Right lobe of liver (tissue), 6 donors: ENCODE results near the gene CREBBP. TPM values are rescaled to one million over a fixed set of nuclear protein-coding genes. Genes with fewer than 3 reads are reported as not detected.

Experiments used
- ATAC-seq, 4 donors: fragments of 200-7000 bp; cut with Tn5 transposase; one replicate each; pipeline ENCODE4 v1.9.1; 2020; ENCODE audit warnings: mild to moderate bottlenecking in 4 of 4, moderate library complexity in 4 of 4
- DNase-seq, 3 donors: peaks; one replicate each; pipeline ENCODE4 v3.0.0-alpha.2; 2020
- H3K27ac ChIP-seq, 3 donors: fragments of 200-600 bp; one replicate each; pipeline ENCODE4 v1.8.0; 2022
- H3K27me3 ChIP-seq, 2 donors: fragments of 200-600 bp; one replicate each; pipeline ENCODE4 v1.8.0; 2022
- H3K36me3 ChIP-seq, 4 donors: fragments of 200-600 bp; sonication (generic) in 1 of 4; one replicate each; pipeline versions ENCODE4 v1.5.1 to v1.8.0; 2017 to 2022; ENCODE audit warnings: control low read depth in 1 of 4
- H3K4me1 ChIP-seq, 4 donors: fragments of 200-600 bp; sonication (generic) in 1 of 4; one replicate each; pipeline versions ENCODE4 v1.5.1 to v1.8.0; 2017 to 2022; ENCODE audit warnings: control low read depth in 1 of 4
- H3K4me3 ChIP-seq, 3 donors: fragments of 200-600 bp; one replicate each; pipeline ENCODE4 v1.8.0; 2022
- H3K9me3 ChIP-seq, 4 donors: fragments of 200-600 bp; sonication (generic) in 1 of 4; one replicate each; pipeline versions ENCODE4 v1.5.1 to v1.8.0; 2017 to 2022; ENCODE audit warnings: control low read depth in 1 of 4
- POLR2A ChIP-seq: fragments of 450-650 bp; IDR thresholded peaks from one replicate; pipeline ENCODE4 v1.6.1; 2017; ENCODE audit warnings: antibody characterized with exemption, mild to moderate bottlenecking
- WGBS: methylation state at CpG from one replicate; pipeline ENCODE4 v1.1.6; 2018; ENCODE audit warnings: low coverage, low lambda C conversion rate; ENCODE audit not compliant: insufficient coverage; ENCODE audit errors: missing lambda C conversion rate; 5-methylcytosine and 5-hydroxymethylcytosine counted together
- intact Hi-C, 2 donors: fragments of 100-400 bp; cut with DNase I; formaldehyde crosslinking; loops; one replicate each; pipeline versions ENCODE4 v1.11.2 to v1.14.1; 2022
- total RNA-seq, 6 experiments: library from RNA; depleted of rRNA in 2 of 6; stranded (reverse); fragments of >200 nt in 2 of 6; fragmentation: NEBNext Ultra II Directional in 3 of 6; extraction: Animal tissue kit (Norgen Biotek cat#: 25700) in 3 of 6; gene quantifications; one replicate each; pipeline versions ENCODE4 v1.1.0 to v1.2.4, GENCODE V29; 2016 to 2023
- TF ChIP-seq, protein P1 (sequence below), 4 donors: fragments of 200-600 bp in 3 of 4; fragments of 450-650 bp in 1 of 4; IDR thresholded peaks; one replicate each; pipeline versions ENCODE4 v1.5.1 to v1.8.0; 2016 to 2022; ENCODE audit warnings: antibody characterized with exemption in 4 of 4, mild to moderate bottlenecking in 2 of 4
- donor health status: DM: no; HTN: yes; CAD: no.
- donor health status: DM: no; HTN: no; CAD: no.
- donor health status: DM: no; HTN: no; CAD: no.
- donor health status: DM: no; HTN: yes; CAD: no.
- donor health status: DM: no; HTN: yes; CAD: no.

Gene CREBBP
- total RNA-seq, 6 experiments from 2014 or later = 18.1 to 39.8 (median 29.2) TPM

DNA sequence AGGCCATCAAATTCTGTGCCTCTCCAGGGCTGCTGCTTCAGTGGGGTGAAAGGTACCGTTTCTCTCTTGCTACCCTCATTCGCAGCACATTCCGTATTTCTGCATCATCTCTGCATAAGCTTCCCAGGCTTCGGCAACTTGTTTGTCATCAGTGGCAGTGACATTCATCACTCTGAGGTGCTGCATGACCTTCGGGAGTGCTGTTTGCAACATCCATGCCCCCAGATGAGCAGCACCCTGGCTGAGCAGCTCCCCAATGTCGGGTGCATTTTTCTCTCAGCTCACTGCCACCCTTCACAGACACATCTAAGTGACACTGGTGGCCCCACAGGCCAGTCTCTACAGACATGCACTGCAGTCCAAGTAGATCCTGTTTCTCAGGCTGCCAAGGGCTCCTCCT is 3.8 kb downstream of the CREBBP start:
- Histone ChIP-seq H3K4me1 (peaks cover 0 to 62% (median 24%) of the 10 kb centered on the region in 4 donors), H3K4me3 (no peak overlapping the region)
- 77% methylated on average over 5 of the region's 6 CpGs for WGBS

DNA sequence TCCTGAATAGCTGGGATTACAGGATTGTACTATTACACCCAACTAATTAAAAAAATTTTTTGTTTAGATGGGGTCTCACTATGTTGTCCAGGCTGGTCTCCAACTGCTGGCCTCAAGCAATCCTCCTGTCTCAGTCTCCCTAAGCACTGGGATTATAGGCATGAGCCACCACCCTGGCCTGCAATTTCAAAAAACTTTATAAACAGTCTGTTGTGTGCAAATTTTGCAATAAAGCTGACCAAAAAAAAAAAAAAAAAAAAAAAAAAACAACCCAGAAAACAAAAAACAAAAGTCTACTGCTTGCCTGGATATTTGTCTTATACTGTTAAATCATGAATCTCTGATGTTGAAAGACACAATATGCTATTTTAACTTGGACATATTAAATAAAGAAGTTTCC is 4.4 kb downstream of the CREBBP start:
- intact Hi-C loops = loop anchor here (10.0 kb wide), 2 partner anchors 181 to 191 kb away; no protein-coding TSS in a partner anchor
- no peak overlapping the region for H3K27ac ChIP-seq
- DNase-seq = no peak
- H3K36me3 ChIP-seq = no peaks in the 10 kb centered on the region
- H3K9me3 ChIP-seq = no peaks in the 10 kb centered on the region
- no peak overlapping the region for H3K4me3 ChIP-seq
- no peak for ATAC-seq
- no peaks in the 10 kb centered on the region for H3K27me3 ChIP-seq
- TF ChIP-seq POLR2A = no peak
- TF ChIP-seq, protein P1, sequence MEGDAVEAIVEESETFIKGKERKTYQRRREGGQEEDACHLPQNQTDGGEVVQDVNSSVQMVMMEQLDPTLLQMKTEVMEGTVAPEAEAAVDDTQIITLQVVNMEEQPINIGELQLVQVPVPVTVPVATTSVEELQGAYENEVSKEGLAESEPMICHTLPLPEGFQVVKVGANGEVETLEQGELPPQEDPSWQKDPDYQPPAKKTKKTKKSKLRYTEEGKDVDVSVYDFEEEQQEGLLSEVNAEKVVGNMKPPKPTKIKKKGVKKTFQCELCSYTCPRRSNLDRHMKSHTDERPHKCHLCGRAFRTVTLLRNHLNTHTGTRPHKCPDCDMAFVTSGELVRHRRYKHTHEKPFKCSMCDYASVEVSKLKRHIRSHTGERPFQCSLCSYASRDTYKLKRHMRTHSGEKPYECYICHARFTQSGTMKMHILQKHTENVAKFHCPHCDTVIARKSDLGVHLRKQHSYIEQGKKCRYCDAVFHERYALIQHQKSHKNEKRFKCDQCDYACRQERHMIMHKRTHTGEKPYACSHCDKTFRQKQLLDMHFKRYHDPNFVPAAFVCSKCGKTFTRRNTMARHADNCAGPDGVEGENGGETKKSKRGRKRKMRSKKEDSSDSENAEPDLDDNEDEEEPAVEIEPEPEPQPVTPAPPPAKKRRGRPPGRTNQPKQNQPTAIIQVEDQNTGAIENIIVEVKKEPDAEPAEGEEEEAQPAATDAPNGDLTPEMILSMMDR (IDR thresholded peaks at IDR 0.05) = no peak
- H3K4me1 ChIP-seq = peaks cover 0 to 63% (median 24%) of the 10 kb centered on the region in 4 donors

More for the DNA sequence above, 3.8 kb downstream of the CREBBP start:
- Histone ChIP-seq H3K36me3 (no peaks in the 10 kb centered on the region), H3K27ac (no peak overlapping the region), H3K9me3 (no peaks in the 10 kb centered on the region), H3K27me3 (no peaks in the 10 kb centered on the region)
- DNase-seq = no peak
- TF ChIP-seq POLR2A = no peak
- TF ChIP-seq, protein P1 (IDR thresholded peaks at IDR 0.05) = no peak
- ATAC-seq = no peak
- intact Hi-C loops = loop anchor here (10.0 kb wide), 2 partner anchors 182 to 192 kb away; no protein-coding TSS in a partner anchor

DNA sequence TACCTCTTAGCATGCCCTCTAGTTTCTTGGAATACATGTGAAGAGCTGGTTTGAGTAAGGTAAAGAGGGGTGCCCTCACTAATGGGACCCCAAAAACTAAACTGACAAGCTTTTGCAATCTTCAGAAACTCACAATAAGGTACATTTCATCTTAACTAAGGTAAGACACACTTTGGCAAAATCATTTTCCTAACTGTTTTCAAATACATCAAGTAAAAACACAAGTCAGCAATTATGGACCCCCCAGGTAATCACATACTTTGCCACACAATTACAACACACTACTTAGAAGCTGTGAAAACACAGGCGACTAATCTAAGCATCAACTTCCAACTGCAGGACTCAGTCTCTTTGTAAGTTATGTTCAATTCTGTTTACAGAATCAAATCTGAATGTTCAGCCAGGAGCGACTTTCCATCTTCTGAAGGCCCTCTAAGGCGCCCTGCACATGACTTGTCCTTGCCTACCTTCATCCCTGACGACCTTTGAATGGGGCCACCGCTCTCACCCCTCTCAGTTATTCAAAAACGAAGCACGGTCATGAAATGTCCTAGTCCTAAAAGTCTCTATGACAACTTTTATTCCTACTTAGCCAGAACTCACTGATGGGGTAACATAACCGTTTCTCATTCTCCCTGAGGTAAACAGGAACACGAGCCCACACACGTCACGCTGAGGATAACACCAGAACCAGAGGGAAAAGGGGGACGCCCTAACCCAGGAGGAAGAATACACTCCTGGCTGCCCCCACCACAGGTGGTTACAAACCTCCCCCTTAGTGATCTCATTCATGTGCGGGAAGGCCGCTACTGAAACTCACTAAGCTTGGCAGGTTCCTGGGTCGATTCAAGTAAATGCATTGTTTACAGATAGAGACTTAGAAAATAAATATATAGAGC is 5.5 kb downstream of the CREBBP start:
- DNase-seq (no peak), ATAC-seq (no peak)
- no peaks in the 10 kb centered on the region for H3K27me3 ChIP-seq
- peaks cover 0 to 64% (median 24%) of the 10 kb centered on the region in 4 donors for H3K4me1 ChIP-seq
- no peaks in the 10 kb centered on the region for H3K36me3 ChIP-seq
- TF ChIP-seq POLR2A = no peak
- TF ChIP-seq, protein P1 (IDR thresholded peaks at IDR 0.05) = no peak
- H3K4me3 ChIP-seq = no peak overlapping the region
- no peaks in the 10 kb centered on the region for H3K9me3 ChIP-seq
- WGBS = 90% methylated on average over 12 of the region's 15 CpGs
- intact Hi-C loops = loop anchor here (10.0 kb wide), 2 partner anchors 180 to 190 kb away; no protein-coding TSS in a partner anchor
- H3K27ac ChIP-seq = no peak overlapping the region

DNA sequence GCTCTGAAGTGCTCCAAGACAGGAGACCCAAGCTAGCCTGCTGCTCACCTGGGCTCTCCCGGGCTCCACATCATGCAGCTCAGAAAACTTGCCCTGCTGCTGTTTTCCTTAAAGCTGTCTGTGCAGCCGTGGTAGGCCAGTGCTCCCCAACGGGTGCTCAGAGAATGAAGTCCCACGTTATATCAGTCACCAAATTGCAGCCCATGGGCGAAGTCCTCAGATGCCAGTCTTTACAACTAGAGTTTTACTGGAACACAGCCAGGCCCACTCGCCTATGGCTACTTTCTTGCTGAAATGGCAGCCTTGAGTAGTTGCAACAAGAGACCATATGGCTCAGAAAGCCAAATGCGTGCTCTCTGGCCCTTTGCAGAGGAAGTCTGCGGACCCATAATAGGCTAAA is 6.3 kb downstream of the CREBBP start:
- H3K27ac ChIP-seq = no peak overlapping the region
- TF ChIP-seq, protein P1 (IDR thresholded peaks at IDR 0.05) = no peak
- no peak for TF ChIP-seq POLR2A
- WGBS = 47% methylated on average over 6 of the region's 8 CpGs
- H3K36me3 ChIP-seq = no peaks in the 10 kb centered on the region
- ATAC-seq = no peak
- no peaks in the 10 kb centered on the region for H3K9me3 ChIP-seq
- no peak overlapping the region for H3K4me3 ChIP-seq
- H3K4me1 ChIP-seq = peaks cover 0 to 64% (median 24%) of the 10 kb centered on the region in 4 donors
- DNase-seq = no peak
- no peaks in the 10 kb centered on the region for H3K27me3 ChIP-seq
- intact Hi-C loops = loop anchor here (10.0 kb wide), 2 partner anchors 179 to 189 kb away; no protein-coding TSS in a partner anchor
